Effector memory CD8-positive, alpha-beta T cell (primary cell): ENCODE results near the gene GSK3B.
"Not testable (repeated sequence)": the region's sequence is repeated elsewhere in the genome, so short reads cannot be mapped to it uniquely, and the experiment has no call there.

ENCODE experiments used
- ATAC-seq: fragments of 150-1000 bp; cut with Tn5 transposase; replicated peaks from 2 replicates; pipeline ENCODE4 v1.10.0; 2021; ENCODE audit warnings: mild to moderate bottlenecking, moderate library complexity
- DNase-seq, 3 experiments: peaks; one replicate each; pipeline ENCODE4 v3.0.0; 2021
- H3K27ac Mint-ChIP-seq, 2 donors: one replicate each; pipeline ENCODE4 v1.8.0; 2022; ENCODE audit warnings: mild to moderate bottlenecking in 2 of 2, mixed read lengths in 2 of 2, moderate library complexity in 2 of 2
- H3K27me3 Mint-ChIP-seq, 2 donors: one replicate each; pipeline ENCODE4 v1.8.0; 2022; ENCODE audit warnings: mixed read lengths in 2 of 2
- H3K36me3 Mint-ChIP-seq: one replicate; pipeline ENCODE4 v1.8.0; 2022; ENCODE audit warnings: mild to moderate bottlenecking, moderate library complexity, mixed read lengths; ENCODE audit not compliant: insufficient read depth
- H3K4me1 Mint-ChIP-seq, 2 donors: one replicate each; pipeline ENCODE4 v1.8.0; 2022; ENCODE audit warnings: low read depth in 2 of 2, mixed read lengths in 2 of 2
- H3K4me3 Mint-ChIP-seq, 2 donors: one replicate each; pipeline ENCODE4 v1.8.0; 2022; ENCODE audit warnings: mild to moderate bottlenecking in 2 of 2, mixed read lengths in 2 of 2, moderate library complexity in 2 of 2
- H3K9me3 Mint-ChIP-seq, 2 donors: one replicate each; pipeline ENCODE4 v1.8.0; 2022; ENCODE audit warnings: mixed read lengths in 2 of 2

The GSK3B gene

GRCh38 chr3:120059081-120059864 is 35.0 kb downstream of the GSK3B start:
- ATAC-seq (no peak), DNase-seq (no peak)
- Mint-ChIP-seq H3K27me3 (no peaks in the 10 kb centered on the region), H3K36me3 (peaks cover 4% of the 10 kb centered on the region), H3K4me1 (peaks cover 34 to 49% of the 10 kb centered on the region in 2 donors), H3K4me3 (no peak overlapping the region), H3K27ac (peak overlapping the region; percentile 37 to 50), H3K9me3 (no peaks in the 10 kb centered on the region)

- Mint-ChIP-seq H3K4me1 (peaks cover 43 to 63% of the 10 kb centered on the region in 2 donors), H3K27me3 (no peaks in the 10 kb centered on the region), H3K27ac (no peak overlapping the region), H3K9me3 (no peaks in the 10 kb centered on the region), H3K4me3 (no peak overlapping the region), H3K36me3 (peaks cover 4% of the 10 kb centered on the region)
- no peak for DNase-seq
- no peak for ATAC-seq
Observed at GRCh38 chr3:120057626-120058025, 36.6 kb downstream of the GSK3B start.

GRCh38 chr3:120057029-120057428 is 37.2 kb downstream of the GSK3B start:
- no peak overlapping the region for H3K27ac Mint-ChIP-seq
- DNase-seq (no peak), ATAC-seq (no peak)
- H3K4me1 Mint-ChIP-seq: peaks cover 46 to 63% of the 10 kb centered on the region in 2 donors
- H3K9me3 Mint-ChIP-seq: no peaks in the 10 kb centered on the region
- peaks cover 4% of the 10 kb centered on the region for H3K36me3 Mint-ChIP-seq
- H3K4me3 Mint-ChIP-seq: no peak overlapping the region
- H3K27me3 Mint-ChIP-seq: no peaks in the 10 kb centered on the region

GRCh38 chr3:120053647-120054046 is 40.6 kb downstream of the GSK3B start:
- not testable (repeated sequence) for H3K27me3 Mint-ChIP-seq, H3K36me3 Mint-ChIP-seq, H3K9me3 Mint-ChIP-seq, ATAC-seq, DNase-seq
- H3K27ac Mint-ChIP-seq: peak overlapping the region in 1 of 2 donors; percentile 36
- peaks cover 49 to 72% of the 10 kb centered on the region in 2 donors for H3K4me1 Mint-ChIP-seq
- peak overlapping the region in 1 of 2 donors; percentile 21 for H3K4me3 Mint-ChIP-seq

- ATAC-seq (peak; percentile 36), DNase-seq (no peak)
- Mint-ChIP-seq H3K9me3 (no peaks in the 10 kb centered on the region), H3K4me3 (peak overlapping the region; percentile 39 to 41), H3K4me1 (peaks cover 52 to 78% of the 10 kb centered on the region in 2 donors), H3K27me3 (no peaks in the 10 kb centered on the region), H3K27ac (peak overlapping the region; percentile 5 to 47), H3K36me3 (peaks cover 4% of the 10 kb centered on the region)
Observed at GRCh38 chr3:120052677-120053076, 41.6 kb downstream of the GSK3B start.

- Mint-ChIP-seq H3K36me3 (peaks cover 4% of the 10 kb centered on the region), H3K4me3 (peak overlapping the region; percentile 39 to 41), H3K27ac (peak overlapping the region; percentile 5 to 47), H3K9me3 (no peaks in the 10 kb centered on the region), H3K4me1 (peaks cover 53 to 80% of the 10 kb centered on the region in 2 donors), H3K27me3 (no peaks in the 10 kb centered on the region)
- peak; percentile 56 for ATAC-seq
- DNase-seq: no peak
Observed at GRCh38 chr3:120052225-120052624, 42.0 kb downstream of the GSK3B start.

GRCh38 chr3:120051570-120051969 is 42.7 kb downstream of the GSK3B start:
- not testable (repeated sequence) for DNase-seq, H3K27me3 Mint-ChIP-seq, H3K36me3 Mint-ChIP-seq, H3K9me3 Mint-ChIP-seq
- Mint-ChIP-seq H3K4me1 (peaks cover 53 to 82% of the 10 kb centered on the region in 2 donors), H3K27ac (peak overlapping the region in 1 of 2 donors; percentile 47), H3K4me3 (peak overlapping the region in 1 of 2 donors; percentile 17)
- ATAC-seq: peak; percentile 36

GRCh38 chr3:120049881-120050539 is 44.2 kb downstream of the GSK3B start:
- peak overlapping the region in 1 of 2 donors; percentile 73 for H3K27ac Mint-ChIP-seq
- peak; percentile 33 for ATAC-seq
- no peak for DNase-seq
- peaks cover 6% of the 10 kb centered on the region for H3K36me3 Mint-ChIP-seq
- no peaks in the 10 kb centered on the region for H3K27me3 Mint-ChIP-seq
- peaks cover 0 to 4% of the 10 kb centered on the region in 2 donors for H3K9me3 Mint-ChIP-seq
- peaks cover 47 to 79% of the 10 kb centered on the region in 2 donors for H3K4me1 Mint-ChIP-seq
- H3K4me3 Mint-ChIP-seq: peak overlapping the region in 1 of 2 donors; percentile 56

- Mint-ChIP-seq H3K4me3 (peak overlapping the region; percentile 2 to 4), H3K36me3 (peaks cover 6% of the 10 kb centered on the region)
Observed at GRCh38 chr3:120049072-120049471, 45.2 kb downstream of the GSK3B start.

GRCh38 chr3:120048355-120049041 is 45.7 kb downstream of the GSK3B start:
- ATAC-seq: no peak
- no peak overlapping the region for H3K4me3 Mint-ChIP-seq
- H3K27ac Mint-ChIP-seq: no peak overlapping the region
- DNase-seq: no peak
- no peaks in the 10 kb centered on the region for H3K27me3 Mint-ChIP-seq
- peaks cover 6 to 9% of the 10 kb centered on the region in 2 donors for H3K9me3 Mint-ChIP-seq
- H3K36me3 Mint-ChIP-seq: peaks cover 6% of the 10 kb centered on the region
- peaks cover 44 to 76% of the 10 kb centered on the region in 2 donors for H3K4me1 Mint-ChIP-seq

More at GRCh38 chr3:120049072-120049471, 45.2 kb downstream of the GSK3B start:
- DNase-seq (no peak), ATAC-seq (no peak)
- H3K9me3 Mint-ChIP-seq: peaks cover 3 to 4% of the 10 kb centered on the region in 2 donors
- H3K27me3 Mint-ChIP-seq: no peaks in the 10 kb centered on the region
- H3K4me1 Mint-ChIP-seq: peaks cover 41 to 76% of the 10 kb centered on the region in 2 donors
- H3K27ac Mint-ChIP-seq: peak overlapping the region in 1 of 2 donors; percentile 2

- no peak for DNase-seq
- Mint-ChIP-seq H3K27ac (no peak overlapping the region), H3K4me1 (peaks cover 47 to 76% of the 10 kb centered on the region in 2 donors), H3K36me3 (peaks cover 9% of the 10 kb centered on the region), H3K4me3 (no peak overlapping the region), H3K9me3 (peaks cover 11 to 13% of the 10 kb centered on the region in 2 donors), H3K27me3 (no peaks in the 10 kb centered on the region)
- no peak for ATAC-seq
Observed at GRCh38 chr3:120047686-120048085, 46.6 kb downstream of the GSK3B start.

GRCh38 chr3:120040813-120041377 is 53.4 kb downstream of the GSK3B start:
- H3K36me3 Mint-ChIP-seq: peaks cover 14% of the 10 kb centered on the region
- no peaks in the 10 kb centered on the region for H3K27me3 Mint-ChIP-seq
- ATAC-seq: no peak
- H3K4me1 Mint-ChIP-seq: peaks cover 26 to 49% of the 10 kb centered on the region in 2 donors
- no peak overlapping the region for H3K4me3 Mint-ChIP-seq
- peak overlapping the region in 1 of 2 donors; percentile 77 for H3K27ac Mint-ChIP-seq
- no peak for DNase-seq
- peaks cover 16 to 22% of the 10 kb centered on the region in 2 donors for H3K9me3 Mint-ChIP-seq
